K562 (cell line): ENCODE results near the gene DTD1. TPM values are rescaled to one million over a fixed set of nuclear protein-coding genes. Genes with fewer than 3 reads are reported as not detected.

Experiments used
- ATAC-seq: fragments of 200-7000 bp; cut with Tn5 transposase; 3 replicates; pipeline ENCODE4 v1.9.1; 2020; ENCODE audit warnings: moderate library complexity
- BruUV-seq: library from RNA; stranded (reverse); fragments of 400-500 nt; replicated peaks from 2 replicates; lab custom pipeline; 2021; lab: Mats Ljungman, UMichigan
- CTCF ChIA-PET: fragments of 300-600 bp; formaldehyde crosslinking; extraction: SDS; loops from one replicate; lab custom pipeline; 2021; ENCODE audit warnings: low intra/inter-chr PET ratio; lab: Yijun Ruan, JAX
- POLR2A ChIA-PET: fragments of 300-600, 350-650 bp; sonication (Branson Sonifier 250); formaldehyde crosslinking; extraction: SDS; loops from one replicate; lab custom pipeline; 2021; ENCODE audit warnings: antibody characterized with exemption, inconsistent platforms; lab: Yijun Ruan, JAX
- DNase-seq, 4 experiments: peaks; one replicate each; pipeline versions ENCODE4 v3.0.0 to v3.0.0-alpha.2; 2011 to 2018; ENCODE audit warnings: low spot score in 3 of 4, mixed read lengths in 3 of 4; ENCODE audit errors: extremely low read depth in 1 of 4
- FAIRE-seq: peaks from 2 replicates; lab custom pipeline; 2011; peaks lifted over from hg19 to GRCh38; lab: Jason Lieb, UNC
- H2AFZ ChIP-seq: 2 replicates; pipeline ENCODE4 v1.6.0; 2011; ENCODE audit warnings: low read depth, low read length, control low read depth, inconsistent platforms
- H3K27ac ChIP-seq: fragments of 200-600 bp; 3 replicates; pipeline ENCODE4 v1.8.0; 2011; ENCODE audit warnings: low read depth, mild to moderate bottlenecking, control low read depth, inconsistent platforms, low read length, moderate library complexity, mixed read lengths; ENCODE audit errors: extremely low read depth
- H3K27me3 ChIP-seq, 2 experiments: fragments of 300-600 bp in 1 of 2; 2 replicates in 1 of 2; 3 replicates in 1 of 2; pipeline versions ENCODE4 v1.6.0 to v1.8.0; 2011; ENCODE audit warnings: inconsistent platforms in 2 of 2, low read length in 2 of 2, mild to moderate bottlenecking in 1 of 2, mixed read lengths in 1 of 2, moderate library complexity in 1 of 2; ENCODE audit not compliant: control insufficient read depth in 2 of 2, insufficient read depth in 2 of 2
- H3K36me3 ChIP-seq: fragments of 300-600 bp; 3 replicates; pipeline ENCODE4 v1.8.0; 2011; ENCODE audit warnings: mild to moderate bottlenecking, low read length, inconsistent platforms; ENCODE audit not compliant: control insufficient read depth, insufficient read depth
- H3K4me1 ChIP-seq, 2 experiments: fragments of 200-600 bp in 1 of 2; replicated peaks in 1 of 2; 2 replicates in 1 of 2; 3 replicates in 1 of 2; pipeline versions ENCODE4 v1.5.1 to v1.8.0; 2011; ENCODE audit warnings: inconsistent platforms in 2 of 2, low read length in 2 of 2, mild to moderate bottlenecking in 1 of 2, mixed read lengths in 1 of 2, moderate library complexity in 1 of 2; ENCODE audit not compliant: control insufficient read depth in 2 of 2, insufficient read depth in 2 of 2
- H3K4me2 ChIP-seq: 2 replicates; pipeline ENCODE4 v1.6.1; 2011; ENCODE audit warnings: low read length, control low read depth, inconsistent platforms, mixed read lengths; ENCODE audit not compliant: insufficient read depth
- H3K4me3 ChIP-seq: fragments of 200-600 bp; sonication (generic), shearing (Covaris generic); 2 replicates; pipeline ENCODE4 v1.5.1; 2016; ENCODE audit warnings: control low read depth, inconsistent platforms
- H3K79me2 ChIP-seq: fragments of 200-600 bp; 3 replicates; pipeline ENCODE4 v1.8.0; 2011; ENCODE audit warnings: low read length, inconsistent platforms; ENCODE audit not compliant: control insufficient read depth, insufficient read depth
- H3K9ac ChIP-seq, 2 experiments: 2 replicates each; pipeline versions ENCODE4 v1.6.0 to v1.6.1; 2011; ENCODE audit warnings: low read depth in 2 of 2, low read length in 2 of 2, control low read depth in 1 of 2, inconsistent platforms in 1 of 2, mild to moderate bottlenecking in 1 of 2, mixed read lengths in 1 of 2; ENCODE audit not compliant: insufficient read depth in 1 of 2
- H3K9me1 ChIP-seq: one replicate; pipeline ENCODE4 v1.6.0; 2011; ENCODE audit warnings: inconsistent platforms, mild to moderate bottlenecking, low read length, moderate library complexity; ENCODE audit not compliant: control insufficient read depth, insufficient read depth
- H3K9me3 ChIP-seq: replicated peaks from 2 replicates; pipeline ENCODE4 v1.5.1; 2011; ENCODE audit warnings: low read depth, low read length, inconsistent platforms; ENCODE audit not compliant: control insufficient read depth, insufficient read depth
- H4K20me1 ChIP-seq: replicated peaks from 2 replicates; pipeline ENCODE4 v1.6.1; 2011; ENCODE audit warnings: low read length, inconsistent platforms, mixed read lengths; ENCODE audit not compliant: control insufficient read depth, insufficient read depth
- CBX3 ChIP-seq, 2 experiments: IDR thresholded peaks; 1 replicate in 1 of 2; 2 replicates in 1 of 2; pipeline ENCODE4 v1.6.1; 2012; ENCODE audit warnings: inconsistent platforms in 2 of 2, low read length in 2 of 2, borderline replicate concordance in 1 of 2, control low read depth in 1 of 2
- CC2D1A ChIP-seq: fragments of 450-650 bp; IDR thresholded peaks from 2 replicates; pipeline ENCODE4 v1.6.1; 2017; ENCODE audit warnings: mild to moderate bottlenecking
- CSDE1 ChIP-seq, 2 experiments: fragments of 450-650 bp; IDR thresholded peaks; 2 replicates each; pipeline ENCODE4 v1.6.1; 2016; ENCODE audit warnings: mild to moderate bottlenecking in 1 of 2
- DNMT1 ChIP-seq: fragments of 450-650 bp; IDR thresholded peaks from 2 replicates; pipeline ENCODE4 v1.6.1; 2016; ENCODE audit warnings: antibody characterized with exemption, mild to moderate bottlenecking
- ELK1 ChIP-seq: sonication (generic); formaldehyde crosslinking; IDR thresholded peaks from 2 replicates; pipeline ENCODE4 v1.8.1; 2022; ENCODE audit warnings: missing genetic modification reagents
- ETV1 ChIP-seq: fragments of 450-650 bp; conservative IDR thresholded peaks from 2 replicates; pipeline ENCODE4 v1.6.1; 2016; ENCODE audit warnings: missing genetic modification characterization, control low read depth, low read depth, missing compliant biosample characterization
- FOXJ2 ChIP-seq: fragments of 200-800 bp; sonication (Bioruptor generic); IDR thresholded peaks from 2 replicates; pipeline ENCODE4 v1.6.1; 2016; ENCODE audit warnings: missing genetic modification characterization, missing compliant biosample characterization
- NEUROD1 ChIP-seq: fragments of 150-350 bp; IDR thresholded peaks from 2 replicates; pipeline ENCODE4 v1.6.1; 2014; ENCODE audit warnings: borderline replicate concordance, low read length, low read depth; ENCODE audit not compliant: partially characterized antibody
- OTX1 ChIP-seq: fragments of 450-650 bp; formaldehyde crosslinking; IDR thresholded peaks from 2 replicates; pipeline ENCODE4 v1.4.0; 2022; ENCODE audit warnings: mild to moderate bottlenecking
- SMAD2 ChIP-seq: fragments of 150-350 bp; IDR thresholded peaks from 2 replicates; pipeline ENCODE4 v1.6.1; 2014; ENCODE audit warnings: low read depth, mild to moderate bottlenecking, low read length
- ZNF165 ChIP-seq: fragments of 250-450 bp; sonication (Bioruptor Pico); IDR thresholded peaks from 2 replicates; pipeline ENCODE4 v1.4.0; 2020; ENCODE audit warnings: borderline replicate concordance
- ZNF311 ChIP-seq: fragments of 250-450 bp; sonication (Bioruptor Pico); IDR thresholded peaks from 2 replicates; pipeline ENCODE4 v1.4.0; 2020; ENCODE audit warnings: mild to moderate bottlenecking, moderate library complexity
- ZNF77 ChIP-seq: fragments of 250-450 bp; sonication (Bioruptor Pico); IDR thresholded peaks from 2 replicates; pipeline ENCODE4 v1.5.0; 2020
- WGBS: fragments of 100-300 bp; shearing (Covaris generic); methylation state at CpG from one replicate; pipeline ENCODE4 v1.1.6; 2016; ENCODE audit warnings: low coverage, mixed read lengths; ENCODE audit not compliant: insufficient coverage; ENCODE audit errors: missing lambda C conversion rate; 5-methylcytosine and 5-hydroxymethylcytosine counted together
- in situ Hi-C: fragments of 300-500 bp; cut with MboI; formaldehyde crosslinking; loops from 4 replicates; pipeline ENCODE4 v1.15.0; 2018; ENCODE audit warnings: inconsistent platforms, mixed read lengths
- intact Hi-C: fragments of 100-400 bp; cut with micrococcal nuclease; formaldehyde crosslinking; loops from 2 replicates; pipeline ENCODE4 v1.14.2; 2022
- polyA plus RNA-seq, 8 experiments: library from polyadenylated mRNA; depleted of rRNA in 4 of 8; stranded (reverse) in 5 of 8; unstranded in 3 of 8; fragments of >200 nt; fragmentation: Nextera tagmentation in 2 of 8; fragmentation: Illumina TruSeq in 1 of 8; extraction: Ambion mirVana in 2 of 8; extraction: Trizol in 1 of 8; gene quantifications; 2 replicates each; pipeline versions ENCODE4 v1.2.1 to v1.2.3, GENCODE V29; 2011 to 2014; ENCODE audit warnings: inconsistent platforms in 1 of 8, missing spikeins in 1 of 8
- total RNA-seq, 7 experiments: library from RNA; depleted of rRNA in 6 of 7; stranded (reverse); fragments of >200 nt in 6 of 7; fragmentation: Illumina TruSeq in 2 of 7; extraction: Trizol in 2 of 7; gene quantifications; 2 replicates each; pipeline versions ENCODE4 v1.2.1 to v1.2.3, GENCODE V29; 2011 to 2021; ENCODE audit warnings: low replicate concordance in 1 of 7
- TF ChIP-seq, protein P1 (sequence below), 2 experiments: IDR thresholded peaks in 1 of 2; conservative IDR thresholded peaks in 1 of 2; 2 replicates each; pipeline ENCODE4 v1.6.1; 2016; ENCODE audit warnings: low read depth in 2 of 2, mild to moderate bottlenecking in 1 of 2, missing compliant biosample characterization in 1 of 2, missing genetic modification characterization in 1 of 2, moderate library complexity in 1 of 2

Gene DTD1
- total and polyA plus RNA-seq, 9 of the 15 experiments (the other 6 are each of a cell fraction or from before 2014, with no cell fraction given), result 5.7 to 28.6 (median 26.8) TPM

DNA sequence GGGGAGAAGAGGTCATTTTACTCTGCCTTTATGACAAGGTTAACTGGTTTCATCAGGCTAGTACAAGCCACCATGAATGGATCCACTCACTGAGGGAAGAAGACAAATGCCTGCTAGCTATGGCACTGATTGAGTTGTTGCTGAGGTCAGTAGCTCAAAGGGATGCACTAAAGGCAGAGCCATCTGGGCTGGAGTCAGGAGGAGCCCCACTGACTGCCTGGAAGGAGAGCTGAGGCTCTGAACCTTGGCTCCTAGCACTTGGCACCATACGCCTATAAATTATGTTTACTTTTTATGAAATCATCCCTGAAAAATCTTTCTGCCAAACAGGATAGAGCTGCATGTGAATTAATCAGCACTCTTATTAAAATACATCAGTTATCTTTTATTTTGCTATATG is 104.6 kb downstream of the DTD1 start:
- CTCF ChIA-PET, result no interaction called here
- POLR2A ChIA-PET, result interaction anchor here (0.6 kb wide), 1 partner anchor 289 kb away, joined by 3 read pairs; no protein-coding TSS in a partner anchor
- in situ Hi-C loops, result no loop called here

More for the DNA sequence above, 104.6 kb downstream of the DTD1 start:
- Histone ChIP-seq H3K9me3 (no peaks in the 10 kb centered on the region), H3K79me2 (no peaks in the 10 kb centered on the region), H3K4me1 (no peaks in the 10 kb centered on the region), H3K27ac (no peak overlapping the region), H3K4me2 (no peak overlapping the region), H3K9ac (no peak overlapping the region), H3K27me3 (no peaks in the 10 kb centered on the region), H3K9me1 (no peaks in the 10 kb centered on the region), H4K20me1 (no peaks in the 10 kb centered on the region), H3K4me3 (no peak overlapping the region), H3K36me3 (no peaks in the 10 kb centered on the region), H2AFZ (no peak overlapping the region)
- WGBS, result 9% methylated on average over 1 of the region's 1 CpG
- no TSS peak for BruUV-seq
- TF ChIP-seq NEUROD1 (no peak), ELK1 (CRISPR knock-in tag) (no peak), CSDE1 (IDR thresholded peaks at IDR 0.05) (no peak), ZNF77 (CRISPR knock-in tag) (no peak), DNMT1 (no peak), ZNF165 (CRISPR knock-in tag) (no peak), CC2D1A (no peak), CBX3 (IDR thresholded peaks at IDR 0.05; ENCODE audit: borderline replicate concordance in 1 of 2, low read length in 2 of 2) (no peak), ZNF311 (no peak), OTX1 (CRISPR knock-in tag) (no peak), FOXJ2 (tag) (no peak), ETV1 (no peak), SMAD2 (no peak)
- TF ChIP-seq, protein P1, sequence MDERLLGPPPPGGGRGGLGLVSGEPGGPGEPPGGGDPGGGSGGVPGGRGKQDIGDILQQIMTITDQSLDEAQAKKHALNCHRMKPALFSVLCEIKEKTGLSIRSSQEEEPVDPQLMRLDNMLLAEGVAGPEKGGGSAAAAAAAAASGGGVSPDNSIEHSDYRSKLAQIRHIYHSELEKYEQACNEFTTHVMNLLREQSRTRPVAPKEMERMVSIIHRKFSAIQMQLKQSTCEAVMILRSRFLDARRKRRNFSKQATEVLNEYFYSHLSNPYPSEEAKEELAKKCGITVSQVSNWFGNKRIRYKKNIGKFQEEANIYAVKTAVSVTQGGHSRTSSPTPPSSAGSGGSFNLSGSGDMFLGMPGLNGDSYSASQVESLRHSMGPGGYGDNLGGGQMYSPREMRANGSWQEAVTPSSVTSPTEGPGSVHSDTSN (CRISPR knock-in tag; IDR thresholded peaks at IDR 0.05; ENCODE audit: low read depth), result no peak
- TF ChIP-seq, protein P1 (tag; conservative IDR thresholded peaks at IDR 0.05; ENCODE audit: low read depth), result no peak
- intact Hi-C loops, result no loop called here
- no peak for DNase-seq
- ATAC-seq, result no peak
- no peak for FAIRE-seq
